ENCODE measurements around the gene KIRREL3. TPM values are rescaled to one million over a fixed set of nuclear protein-coding genes. Genes with fewer than 3 reads are reported as not detected.
A peak's percentile ranks its signal among the peaks of the same experiment; 100 is the strongest.

The KIRREL3 gene
- total RNA-seq, 1 experiment from 2014 or later: 0.44 TPM

GRCh38 chr11:126919147-126919823 is 81.3 kb downstream of the KIRREL3 start:
- DNase-seq (no peak), ATAC-seq (no peak)
- Histone ChIP-seq H3K9me3 (ENCODE audit: low read length) (no peaks in the 10 kb centered on the region), H3K9me2 (replicated peaks; ENCODE audit: low read length) (no peaks in the 10 kb centered on the region), H3K27me3 (ENCODE audit: low read length) (no peaks in the 10 kb centered on the region), H3F3A (ENCODE audit: low read length, unreplicated experiment) (no peaks in the 10 kb centered on the region), H3K4me1 (ENCODE audit: insufficient read depth, low read length) (peaks cover 10% of the 10 kb centered on the region), H3K36me3 (ENCODE audit: low read depth, low read length) (no peaks in the 10 kb centered on the region), H4K20me1 (ENCODE audit: low read length) (no peaks in the 10 kb centered on the region), H3K4me3 (ENCODE audit: low read length) (no peak overlapping the region), H3K4me2 (ENCODE audit: low read length) (no peak overlapping the region), H3K27ac (ENCODE audit: low read length) (no peak overlapping the region), H2AFZ (ENCODE audit: low read length) (no peak overlapping the region), H3K79me2 (ENCODE audit: low read length) (no peaks in the 10 kb centered on the region), H3K9ac (ENCODE audit: low read length) (no peak overlapping the region)
- intact Hi-C loops (cut with micrococcal nuclease): no loop called here
- CTCF ChIA-PET: no interaction called here
- BruUV-seq (replicated peaks): no TSS peak
- POLR2A ChIA-PET (ENCODE audit: unreplicated experiment): no interaction called here
- TF ChIP-seq EZH2phosphoT487 (IDR thresholded peaks at IDR 0.05; ENCODE audit: borderline replicate concordance, low read length) (no peak), CTCF (conservative IDR thresholded peaks at IDR 0.05; ENCODE audit: low read depth, low read length) (no peak), EZH2 (IDR thresholded peaks at IDR 0.05; ENCODE audit: low read length, unreplicated experiment) (no peak)

- ChIA-PET POLR2A (ENCODE audit: unreplicated experiment) (no interaction called here), CTCF (no interaction called here)
- Histone ChIP-seq H3K27ac (ENCODE audit: low read length) (no peak overlapping the region), H3K9ac (ENCODE audit: low read length) (no peak overlapping the region), H2AFZ (ENCODE audit: low read length) (no peak overlapping the region), H3K79me2 (ENCODE audit: low read length) (no peaks in the 10 kb centered on the region), H3K4me1 (ENCODE audit: insufficient read depth, low read length) (peaks cover 10% of the 10 kb centered on the region), H3F3A (ENCODE audit: low read length, unreplicated experiment) (no peaks in the 10 kb centered on the region), H3K36me3 (ENCODE audit: low read depth, low read length) (no peaks in the 10 kb centered on the region), H3K27me3 (ENCODE audit: low read length) (no peaks in the 10 kb centered on the region), H3K9me3 (ENCODE audit: low read length) (no peaks in the 10 kb centered on the region), H3K4me3 (ENCODE audit: low read length) (no peak overlapping the region), H4K20me1 (ENCODE audit: low read length) (no peaks in the 10 kb centered on the region), H3K9me2 (replicated peaks; ENCODE audit: low read length) (no peaks in the 10 kb centered on the region), H3K4me2 (ENCODE audit: low read length) (no peak overlapping the region)
- intact Hi-C loops (cut with micrococcal nuclease): no loop called here
- no peak for TF ChIP-seq CTCF (conservative IDR thresholded peaks at IDR 0.05; ENCODE audit: low read depth, low read length)
- TF ChIP-seq EZH2 (IDR thresholded peaks at IDR 0.05; ENCODE audit: low read length, unreplicated experiment): no peak
- TF ChIP-seq EZH2phosphoT487 (IDR thresholded peaks at IDR 0.05; ENCODE audit: borderline replicate concordance, low read length): no peak
- no TSS peak for BruUV-seq (replicated peaks)
- ATAC-seq (no peak), DNase-seq (no peak)
These were observed 82.0 kb downstream of the KIRREL3 start for GRCh38 chr11:126918556-126918955.

GRCh38 chr11:126917531-126918204 is 82.9 kb downstream of the KIRREL3 start:
- H2AFZ ChIP-seq (ENCODE audit: low read length): no peak overlapping the region
- ChIA-PET CTCF (no interaction called here), POLR2A (ENCODE audit: unreplicated experiment) (no interaction called here)
- H3K36me3 ChIP-seq (ENCODE audit: low read depth, low read length): no peaks in the 10 kb centered on the region
- H3K27ac ChIP-seq (ENCODE audit: low read length): peak overlapping the region; percentile 38
- no peak for ATAC-seq
- H3K4me1 ChIP-seq (ENCODE audit: insufficient read depth, low read length): peaks cover 10% of the 10 kb centered on the region
- no peak overlapping the region for H3K9ac ChIP-seq (ENCODE audit: low read length)
- no peaks in the 10 kb centered on the region for H3K79me2 ChIP-seq (ENCODE audit: low read length)
- intact Hi-C loops (cut with micrococcal nuclease): no loop called here
- no TSS peak for BruUV-seq (replicated peaks)
- H3K9me2 ChIP-seq (replicated peaks; ENCODE audit: low read length): no peaks in the 10 kb centered on the region
- H3K27me3 ChIP-seq (ENCODE audit: low read length): no peaks in the 10 kb centered on the region
- no peaks in the 10 kb centered on the region for H4K20me1 ChIP-seq (ENCODE audit: low read length)
- H3K4me2 ChIP-seq (ENCODE audit: low read length): no peak overlapping the region
- TF ChIP-seq EZH2phosphoT487 (IDR thresholded peaks at IDR 0.05; ENCODE audit: borderline replicate concordance, low read length) (no peak), CTCF (conservative IDR thresholded peaks at IDR 0.05; ENCODE audit: low read depth, low read length) (no peak), EZH2 (IDR thresholded peaks at IDR 0.05; ENCODE audit: low read length, unreplicated experiment) (no peak)
- H3F3A ChIP-seq (ENCODE audit: low read length, unreplicated experiment): no peaks in the 10 kb centered on the region
- H3K9me3 ChIP-seq (ENCODE audit: low read length): no peaks in the 10 kb centered on the region
- H3K4me3 ChIP-seq (ENCODE audit: low read length): no peak overlapping the region
- DNase-seq: peak; percentile 70

Data from PC-3 (cell line).